ENCODE data around the gene EPB41.
"Not testable (repeated sequence)": the region's sequence is repeated elsewhere in the genome, so short reads cannot be mapped to it uniquely, and the experiment has no call there.

The EPB41 gene

DNA sequence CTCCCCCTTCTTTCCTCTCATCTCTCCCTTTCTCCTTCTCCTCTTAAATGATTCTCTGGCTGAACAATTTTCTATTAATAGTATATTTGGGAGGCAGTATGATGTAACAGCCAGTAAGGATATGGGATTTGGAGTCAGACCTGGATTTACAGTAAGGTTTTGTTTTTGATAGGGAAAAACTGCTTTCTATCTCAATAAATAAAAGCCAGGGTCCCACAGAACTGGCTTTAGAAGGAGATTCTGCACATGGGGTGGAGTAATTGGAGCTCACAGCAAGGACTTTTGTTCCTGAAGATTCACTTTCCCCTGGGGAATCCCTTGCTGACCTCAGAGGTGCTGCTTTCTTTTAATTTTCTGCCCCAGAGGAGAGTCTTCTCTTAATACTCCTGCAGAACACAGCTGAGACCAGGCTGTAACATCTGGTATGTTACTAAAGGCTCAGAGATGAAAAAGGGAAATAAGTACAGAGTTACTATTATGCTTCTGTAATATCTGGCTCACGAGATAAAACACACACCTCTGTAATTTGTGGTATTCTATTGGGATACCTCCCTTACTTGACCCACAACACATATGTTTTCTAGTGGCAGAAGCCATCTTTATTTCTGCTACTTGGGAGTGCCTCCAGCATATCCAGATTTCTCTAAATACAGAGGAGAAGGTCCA lies 13.4 kb downstream of the EPB41 start:
- DNase-seq: no peak

DNA sequence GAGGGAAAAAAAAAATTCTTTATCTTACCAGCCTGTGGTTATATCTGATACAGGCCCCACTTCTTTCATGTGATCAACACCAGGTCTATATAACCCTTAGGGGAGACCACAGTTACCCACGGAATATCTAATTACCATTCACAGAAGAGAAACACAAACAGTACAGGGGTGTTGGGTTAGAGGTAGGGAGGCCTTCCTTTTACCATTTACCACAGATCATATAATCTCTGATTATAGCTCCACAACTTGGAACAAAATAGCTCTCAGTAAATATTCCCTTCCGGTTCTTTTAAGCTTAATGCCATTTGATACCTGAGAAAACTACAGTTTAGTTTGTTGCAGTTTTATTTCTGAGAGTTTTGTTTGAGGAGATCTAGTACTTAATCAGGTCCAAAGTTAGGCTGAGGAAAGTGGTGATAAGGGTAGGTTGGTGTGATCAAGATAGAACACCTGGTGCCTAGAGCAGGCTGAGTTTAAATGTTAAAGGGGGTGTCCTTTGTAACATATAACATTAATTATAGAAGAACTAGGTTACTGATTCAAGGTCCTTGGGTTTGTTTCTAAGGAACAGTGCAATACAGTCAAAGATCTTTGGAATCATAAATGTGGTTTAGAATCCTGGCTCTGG lies 14.1 kb downstream of the EPB41 start:
- DNase-seq: peak; percentile 27

DNA sequence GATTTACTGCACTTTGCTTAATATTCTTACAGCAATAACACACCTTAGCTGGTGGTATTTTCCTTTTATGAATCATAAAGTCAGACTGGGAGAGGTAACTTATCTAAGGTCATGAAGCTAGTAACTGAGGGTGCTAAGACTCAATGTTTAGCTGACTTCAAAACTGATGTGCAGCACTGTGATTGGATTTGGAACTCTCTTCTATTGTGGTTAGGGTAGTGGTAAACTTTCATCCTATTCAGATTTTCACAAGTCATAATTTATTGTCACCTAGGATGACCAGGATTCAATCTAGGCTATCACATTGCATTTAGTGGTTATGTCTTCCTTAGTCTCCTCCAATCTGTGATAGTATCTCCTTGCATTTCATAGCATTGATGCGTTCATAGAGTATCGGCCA lies 18.9 kb downstream of the EPB41 start:
- DNase-seq: no peak

DNA sequence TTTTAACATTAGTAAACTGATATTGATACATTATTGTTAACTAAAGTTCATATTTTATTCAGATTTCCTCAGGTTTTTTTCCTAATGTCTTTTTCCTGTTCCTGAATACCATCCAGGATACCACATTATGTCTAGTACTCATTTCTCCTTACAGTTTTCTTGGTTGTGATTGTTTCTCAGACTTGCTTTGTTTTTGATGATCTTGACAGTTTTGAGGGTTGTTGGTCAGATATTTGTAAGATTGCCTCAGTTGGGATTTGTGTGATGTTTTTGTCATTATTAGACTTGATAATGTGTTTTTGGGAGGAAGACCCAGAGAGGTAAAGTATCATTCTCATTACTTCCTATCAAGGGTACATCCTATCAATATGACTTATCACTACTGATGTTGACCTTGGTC lies 19.5 kb downstream of the EPB41 start:
- no peak for DNase-seq

DNA sequence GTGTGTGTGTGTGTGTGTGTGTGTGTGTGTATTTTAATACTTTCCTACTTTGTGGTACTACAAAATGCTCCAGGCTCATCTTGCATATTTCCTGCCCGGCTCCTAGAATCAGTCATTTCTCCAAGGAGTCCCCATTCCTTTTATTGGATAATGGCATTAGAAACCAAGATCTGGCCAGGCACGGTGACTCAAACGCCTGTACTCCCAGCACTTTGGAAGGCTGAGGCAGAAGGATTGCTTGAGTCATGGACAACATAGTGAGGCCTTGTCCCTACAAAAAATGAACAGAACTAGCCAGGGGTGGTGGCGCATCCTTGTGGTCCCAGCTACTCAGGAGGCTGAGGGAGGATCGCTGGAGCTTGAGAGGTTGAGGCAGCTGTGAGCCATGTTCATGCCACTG lies 20.3 kb downstream of the EPB41 start:
- no peak for DNase-seq

DNA sequence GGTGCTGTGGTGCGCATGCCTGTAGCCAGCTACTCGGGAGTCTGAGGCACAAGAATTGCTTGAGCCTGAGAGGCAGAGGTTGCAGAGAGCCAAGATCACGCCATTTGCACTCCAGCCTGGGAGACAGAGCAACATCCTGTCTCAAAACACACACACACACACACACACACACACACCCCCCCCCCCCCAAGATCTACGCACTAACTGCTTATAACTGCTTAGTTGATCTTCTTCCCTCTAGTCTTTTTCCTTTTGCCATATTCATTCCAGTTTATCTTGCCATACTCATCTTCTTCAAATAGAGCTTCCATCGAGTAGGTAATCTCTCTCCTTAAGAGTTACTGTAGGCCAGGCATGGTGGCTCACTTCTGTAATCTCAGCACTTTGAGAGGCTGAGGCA lies 20.9 kb downstream of the EPB41 start:
- no peak for DNase-seq

DNA sequence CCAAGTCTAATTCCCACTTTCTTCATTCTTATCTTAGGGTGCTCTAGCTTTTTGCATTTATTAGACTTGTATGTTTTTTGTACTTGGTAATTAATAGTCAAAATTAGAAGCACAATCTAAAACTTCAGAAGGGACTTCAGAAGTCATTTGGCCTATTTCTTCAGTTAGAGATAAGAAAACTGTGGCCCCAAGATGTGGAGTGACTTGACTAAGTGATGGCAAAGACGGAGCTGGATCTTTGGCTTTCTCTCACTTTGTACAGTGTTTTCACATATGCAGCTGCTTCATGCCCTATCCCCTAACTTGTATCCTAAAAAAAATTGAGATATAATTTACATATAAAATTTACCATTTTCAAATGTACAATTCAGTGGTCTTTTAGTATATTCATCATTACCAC lies 21.7 kb downstream of the EPB41 start:
- DNase-seq: no peak

DNA sequence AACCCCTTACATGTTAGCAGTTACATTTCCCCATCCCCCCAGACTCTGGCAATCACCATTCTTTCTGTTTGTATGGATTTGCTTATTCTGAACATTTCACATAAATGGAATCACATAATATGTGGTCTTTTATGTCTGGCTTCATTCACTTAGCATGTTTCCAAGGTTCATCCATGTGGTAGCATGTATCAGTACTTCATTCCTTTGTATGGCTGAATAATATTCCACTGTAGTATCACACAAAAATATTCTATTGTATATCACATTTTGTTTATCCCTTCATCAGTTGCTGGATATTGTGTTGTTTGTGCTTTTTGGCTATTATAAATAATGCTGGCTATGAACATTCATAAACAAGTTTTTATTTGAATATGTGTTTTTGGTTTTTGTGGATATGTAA lies 22.2 kb downstream of the EPB41 start:
- no peak for DNase-seq

DNA sequence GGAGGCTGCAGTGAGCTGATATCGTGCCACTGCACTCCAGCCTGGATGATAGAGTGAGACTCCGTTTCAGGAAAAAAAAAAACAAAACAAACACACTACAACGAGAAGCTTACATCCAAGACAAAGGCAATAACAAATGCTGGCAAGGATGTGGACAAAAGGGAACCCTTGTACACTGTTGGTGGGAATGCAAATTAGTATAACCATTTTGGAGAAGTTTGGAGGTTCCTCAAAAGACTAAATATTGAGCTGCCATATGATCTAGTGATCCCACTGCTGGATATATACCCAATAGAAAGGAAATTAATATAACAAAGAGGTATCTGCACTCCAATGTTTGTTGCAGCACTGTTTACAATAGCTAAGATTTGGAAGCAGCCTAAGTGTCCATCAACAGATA lies 29.2 kb downstream of the EPB41 start:
- not testable (repeated sequence) for DNase-seq

DNA sequence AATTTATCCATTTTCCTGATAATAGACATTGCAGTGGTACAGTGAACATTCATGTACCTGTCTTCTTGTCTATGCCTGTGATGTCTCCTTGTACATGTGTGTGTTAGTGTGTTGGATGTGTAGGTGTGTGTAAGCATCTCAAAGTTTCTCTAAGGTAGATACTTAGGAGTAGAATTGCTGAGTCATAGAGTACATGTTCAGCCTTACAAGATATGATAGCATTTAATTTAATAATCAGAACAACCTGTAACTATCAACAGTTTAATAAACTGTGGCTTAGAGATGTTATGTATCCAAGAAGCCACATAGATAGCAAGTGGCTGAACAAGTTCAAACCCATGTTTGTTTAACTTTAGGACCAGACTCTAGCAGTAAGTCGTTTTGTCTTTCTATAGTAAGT lies 35.6 kb downstream of the EPB41 start:
- DNase-seq: no peak

DNA sequence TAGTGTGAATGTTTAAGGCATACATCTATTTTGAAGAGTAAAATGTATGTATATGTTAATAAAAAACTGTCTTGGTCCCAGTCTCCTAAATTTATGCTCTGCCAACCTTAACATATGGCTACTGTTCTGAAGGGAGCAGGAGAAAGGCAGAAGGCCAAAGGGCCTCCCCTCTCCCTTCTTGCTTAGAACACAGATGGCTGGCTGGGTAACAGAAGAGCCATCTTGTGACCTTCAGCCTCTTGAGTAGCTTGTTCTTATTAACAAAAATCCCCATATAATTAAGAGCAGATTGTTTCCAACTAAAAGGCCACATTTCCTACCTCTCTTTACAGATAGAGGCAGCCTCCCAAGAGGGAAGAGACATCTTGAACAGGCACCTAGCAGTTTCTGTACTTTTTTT lies 36.1 kb downstream of the EPB41 start:
- DNase-seq: no peak

DNA sequence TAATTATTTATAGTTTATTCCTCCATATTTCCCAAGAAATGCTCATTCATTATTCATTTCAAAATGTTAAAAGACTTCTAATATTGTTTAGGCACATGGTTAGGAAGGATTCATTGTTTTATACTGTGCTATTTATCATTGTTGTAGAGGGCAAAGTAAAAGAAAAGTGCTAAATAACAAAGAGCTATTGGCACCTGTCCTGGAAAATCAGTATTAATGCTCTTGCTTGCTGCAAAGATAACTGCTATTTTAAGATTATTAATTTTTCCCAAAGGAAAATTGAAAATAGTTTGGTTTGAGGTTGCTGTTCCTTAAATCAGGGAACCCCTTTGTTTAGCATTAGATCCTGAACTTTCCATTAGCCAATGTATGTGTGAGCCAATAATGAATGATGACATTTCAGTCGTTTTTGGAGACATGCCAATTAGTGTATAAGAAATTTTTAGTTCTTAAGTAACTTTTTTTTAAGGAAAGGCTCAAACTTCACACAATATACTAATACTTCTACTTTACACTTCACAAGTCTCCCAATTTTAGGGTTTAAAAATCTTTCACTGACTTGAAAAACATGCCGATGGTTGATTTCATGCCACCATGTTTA lies 39.9 kb downstream of the EPB41 start:
- no peak for DNase-seq

DNA sequence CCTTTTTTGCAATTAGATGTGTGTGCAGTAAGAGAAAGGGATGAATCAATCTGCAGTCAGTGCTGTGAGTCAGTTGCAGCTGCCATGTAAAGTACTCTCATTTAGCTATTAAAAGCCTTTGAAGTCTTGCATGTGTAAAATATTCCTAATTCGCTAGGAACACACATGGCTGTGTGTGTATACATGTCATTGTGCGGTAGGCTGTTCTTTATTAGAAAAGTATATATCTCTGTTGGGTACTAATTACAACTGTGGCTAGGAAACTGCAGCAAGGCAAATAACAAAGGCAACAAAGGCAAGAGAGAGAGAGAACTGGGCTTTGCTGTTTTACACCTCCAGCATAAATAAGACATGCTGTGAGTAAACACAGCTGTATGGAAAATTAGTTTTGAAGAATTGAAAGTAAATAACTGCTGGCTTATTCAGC lies 41.7 kb downstream of the EPB41 start:
- no peak for DNase-seq

DNA sequence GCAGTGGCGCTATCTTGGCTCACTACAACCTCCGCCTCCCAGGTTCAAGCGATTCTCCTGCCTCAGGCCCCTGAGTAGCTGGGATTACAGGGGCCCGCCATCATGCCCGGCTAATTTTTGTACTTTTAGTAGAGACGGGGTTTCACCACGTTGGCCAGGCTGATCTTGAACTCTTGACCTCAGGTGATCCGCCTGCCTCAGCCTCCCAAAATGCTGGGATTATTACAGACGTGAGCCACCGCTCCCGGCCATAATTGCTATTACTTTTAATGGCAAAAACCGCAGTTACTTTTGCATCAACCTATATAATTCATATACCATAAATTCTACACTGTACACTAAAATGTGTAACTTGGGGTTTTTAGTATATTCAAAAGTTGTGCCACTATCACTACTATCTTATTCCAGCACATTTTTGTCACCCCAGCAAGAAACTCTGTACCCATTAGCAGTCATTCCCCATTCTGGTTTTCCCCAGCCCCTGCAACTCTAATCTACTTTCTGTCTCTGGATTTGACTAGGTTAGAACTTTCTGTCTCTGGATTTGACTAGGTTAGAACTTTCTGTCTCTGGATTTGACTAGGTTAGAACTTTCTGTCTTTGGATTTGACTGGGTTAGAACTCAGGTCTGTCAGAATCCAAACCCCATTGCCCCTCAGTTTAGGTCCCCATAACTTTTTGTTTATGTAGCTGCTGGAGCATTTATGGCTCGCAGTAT lies 47.9 kb downstream of the EPB41 start:
- not testable (repeated sequence) for DNase-seq

DNA sequence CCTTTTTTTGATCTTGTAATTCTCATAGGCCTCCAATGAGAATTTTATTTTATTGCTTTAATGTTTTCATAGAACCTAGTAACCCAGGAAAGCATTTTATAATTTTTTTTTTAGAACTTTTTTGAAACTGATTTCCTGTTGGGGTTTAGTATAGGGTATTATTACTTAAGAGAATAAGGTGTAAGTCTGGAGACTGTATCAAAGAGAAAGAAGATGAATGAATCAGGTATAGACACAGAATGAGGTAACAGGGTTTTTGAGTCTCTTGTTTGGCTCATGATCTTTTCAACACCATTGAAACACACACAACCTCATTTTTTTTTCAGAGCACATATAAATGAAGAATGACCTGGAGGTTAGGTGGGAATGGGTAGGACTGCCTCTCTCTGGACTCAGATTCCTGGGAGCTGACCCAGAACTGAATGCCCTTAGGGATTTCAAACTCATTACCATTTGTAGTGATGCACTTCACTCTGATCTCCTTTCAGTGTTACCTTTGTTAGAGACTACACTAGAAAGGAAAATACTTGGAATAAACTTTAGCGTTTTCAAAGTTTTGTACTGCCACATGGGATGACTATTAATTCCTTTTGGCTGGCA lies 51.0 kb downstream of the EPB41 start:
- no peak for DNase-seq

DNA sequence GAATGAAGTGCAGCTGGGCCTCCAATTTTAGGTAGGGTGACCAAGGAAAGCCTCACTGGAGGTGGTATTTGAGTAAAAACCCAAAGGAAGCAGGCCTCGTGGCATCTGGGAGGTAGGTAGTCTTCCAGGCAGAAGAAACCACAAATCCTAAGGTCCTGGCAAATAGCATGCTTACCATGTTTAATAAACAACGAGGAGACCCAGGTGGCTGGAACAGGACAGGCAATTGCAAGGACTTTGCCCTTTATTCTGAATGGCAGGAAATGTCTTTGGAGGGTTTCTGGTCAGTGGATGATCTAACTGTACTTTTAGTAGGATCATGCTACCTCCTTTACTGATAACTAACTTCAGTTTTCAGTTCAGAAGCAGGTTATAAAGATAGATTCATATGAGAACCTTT lies 52.2 kb downstream of the EPB41 start:
- DNase-seq: no peak

DNA sequence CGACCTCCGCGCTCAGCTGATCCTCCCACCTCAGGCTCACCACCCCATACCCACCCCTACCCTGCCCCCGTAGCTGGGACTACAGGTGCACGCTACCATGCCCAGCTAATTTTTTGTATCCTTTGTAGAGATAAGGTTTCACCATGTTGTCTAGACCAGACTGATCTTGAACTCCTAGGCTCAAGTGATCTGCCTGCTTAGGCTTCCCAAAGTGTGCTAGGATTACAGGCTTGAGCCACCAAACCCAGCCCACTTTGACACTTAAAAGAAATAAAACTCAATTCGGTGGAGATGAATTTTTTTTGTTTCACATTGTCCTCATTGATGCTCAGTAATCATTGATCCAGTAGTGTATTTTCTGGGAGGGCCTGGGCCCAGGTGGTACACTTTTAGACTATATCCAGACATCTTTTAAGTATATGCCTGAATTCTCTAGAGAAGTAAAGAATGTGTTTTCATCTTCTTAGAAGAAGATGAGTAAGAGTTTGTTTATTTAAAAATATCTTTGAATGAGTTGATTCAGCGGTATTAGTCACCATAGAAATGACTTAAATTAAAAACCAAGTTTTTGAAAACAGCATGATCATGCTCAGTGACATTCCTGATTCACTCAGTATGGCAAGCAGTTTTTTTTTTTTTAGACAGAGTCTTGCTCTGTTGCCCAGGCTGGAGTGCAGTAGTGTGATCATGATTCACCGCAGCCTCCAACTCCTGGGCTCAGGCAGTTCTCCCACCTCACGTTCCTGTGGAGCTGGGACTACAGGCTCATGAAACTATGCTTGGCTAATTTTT lies 57.8 kb downstream of the EPB41 start:
- DNase-seq: no peak

DNA sequence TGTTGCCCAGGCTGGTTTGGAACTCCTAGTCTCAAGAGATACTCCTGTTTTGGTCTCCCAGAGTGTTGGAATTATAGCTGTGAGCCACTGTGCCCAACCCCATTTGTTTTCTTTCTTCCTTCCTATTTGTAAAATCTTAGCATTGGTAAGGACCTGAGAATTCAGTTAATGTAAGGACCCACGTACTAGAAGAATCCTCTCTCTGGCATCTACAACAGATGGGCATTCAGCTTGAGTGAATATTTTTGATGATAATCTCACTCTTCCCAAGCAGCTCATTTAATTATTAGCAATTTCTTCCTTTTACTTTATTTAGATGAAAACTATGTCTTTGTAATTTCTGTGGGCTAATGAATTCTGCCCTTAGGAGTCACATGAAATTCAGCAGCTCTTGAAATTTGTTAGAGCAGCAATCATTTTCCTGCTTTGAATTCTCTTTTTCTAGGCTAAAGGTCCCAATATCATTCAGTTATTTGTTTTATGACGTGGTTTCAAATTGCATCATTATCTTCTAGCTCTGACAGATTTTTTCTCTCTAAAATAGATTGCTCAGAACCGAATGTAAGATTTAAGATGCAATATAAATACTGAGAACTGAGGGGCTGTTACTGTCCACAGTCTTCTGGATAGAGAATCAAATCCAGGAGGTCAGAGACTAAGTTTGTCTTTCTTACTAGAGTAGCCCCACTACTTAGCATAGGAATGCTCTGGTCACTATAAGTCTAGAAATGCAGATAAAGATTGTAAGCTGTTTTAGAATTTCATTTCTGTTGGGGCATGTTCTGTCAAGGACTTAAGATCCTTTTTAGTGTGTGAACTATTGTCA lies 59.4 kb downstream of the EPB41 start:
- no peak for DNase-seq

DNA sequence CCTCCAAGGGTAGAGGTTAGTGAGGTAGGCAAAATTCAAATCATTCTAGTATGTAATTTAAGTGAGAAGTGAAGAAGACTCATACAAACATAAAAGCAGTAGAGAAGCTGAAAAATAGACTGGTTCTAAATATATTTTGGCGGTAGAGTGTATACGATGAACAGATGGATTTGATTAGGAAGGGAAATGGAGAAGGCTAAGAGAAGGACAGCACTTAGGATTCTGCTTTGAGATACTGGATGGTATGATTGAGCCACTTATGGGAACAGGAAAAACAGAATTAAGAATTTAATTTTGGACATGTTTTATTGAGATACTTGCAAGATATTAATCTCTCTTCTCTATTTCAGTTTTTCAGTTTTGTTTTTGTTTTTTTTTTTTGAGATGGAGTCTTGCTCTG lies 60.1 kb downstream of the EPB41 start:
- no peak for DNase-seq

DNA sequence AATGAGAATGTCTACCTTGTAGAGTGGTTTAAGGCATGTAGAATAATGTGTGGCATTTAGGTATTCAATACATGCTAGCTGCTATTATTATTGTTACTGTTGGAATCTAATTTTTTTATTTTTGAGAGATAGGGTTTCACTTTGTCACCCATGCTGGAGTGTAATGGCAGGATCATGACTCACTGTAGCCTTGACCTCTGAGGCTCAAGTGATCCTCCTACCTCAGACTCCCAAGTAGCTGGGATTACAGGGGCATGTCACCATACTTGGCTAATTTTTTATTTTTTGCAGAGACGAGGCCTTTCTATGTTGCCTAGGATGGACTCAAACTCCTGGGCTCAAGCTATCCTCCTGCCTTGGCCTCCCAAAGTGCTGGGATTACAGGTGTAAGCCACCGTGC lies 61.9 kb downstream of the EPB41 start:
- DNase-seq: no peak

DNA sequence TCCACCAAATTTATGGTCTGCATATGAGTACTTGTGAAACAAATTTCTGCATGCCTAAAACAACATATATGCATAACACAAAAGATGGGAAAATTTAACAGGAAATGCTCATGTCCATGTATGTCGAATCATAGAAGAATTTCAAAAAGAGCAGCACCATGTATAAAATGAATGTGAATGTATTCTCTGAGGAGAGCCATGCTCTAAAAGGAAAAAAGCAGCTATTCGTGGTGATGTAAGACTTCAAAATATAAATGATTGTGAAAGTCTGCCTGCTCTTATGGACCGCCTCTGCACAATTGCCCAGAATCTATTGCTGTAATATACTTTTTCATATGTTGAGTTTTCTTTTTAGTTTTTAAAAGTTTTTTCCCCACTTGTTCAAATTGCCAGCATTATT lies 66.8 kb downstream of the EPB41 start:
- DNase-seq: no peak

DNA sequence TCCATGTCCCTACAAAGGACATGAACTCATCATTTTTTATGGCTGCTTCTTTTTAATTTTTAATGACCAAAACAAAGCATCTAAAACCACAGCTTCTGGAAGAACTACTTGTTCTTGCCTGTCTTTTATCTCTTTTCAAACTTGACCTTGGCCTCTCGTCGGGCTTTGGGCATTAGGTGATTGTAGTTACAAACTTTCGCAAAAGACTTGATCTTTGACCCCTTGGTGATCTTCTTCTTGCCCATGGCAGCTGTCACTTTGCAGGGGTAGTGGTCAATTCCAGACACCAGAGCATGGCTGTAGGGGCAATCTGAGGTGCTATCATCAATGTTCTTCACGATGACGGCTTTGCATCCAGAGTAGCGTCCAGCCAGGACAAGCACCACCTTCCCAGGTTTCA lies 67.8 kb downstream of the EPB41 start:
- DNase-seq: no peak
